ENCODE measurements around the gene LRRFIP1.

The LRRFIP1 gene

DNA sequence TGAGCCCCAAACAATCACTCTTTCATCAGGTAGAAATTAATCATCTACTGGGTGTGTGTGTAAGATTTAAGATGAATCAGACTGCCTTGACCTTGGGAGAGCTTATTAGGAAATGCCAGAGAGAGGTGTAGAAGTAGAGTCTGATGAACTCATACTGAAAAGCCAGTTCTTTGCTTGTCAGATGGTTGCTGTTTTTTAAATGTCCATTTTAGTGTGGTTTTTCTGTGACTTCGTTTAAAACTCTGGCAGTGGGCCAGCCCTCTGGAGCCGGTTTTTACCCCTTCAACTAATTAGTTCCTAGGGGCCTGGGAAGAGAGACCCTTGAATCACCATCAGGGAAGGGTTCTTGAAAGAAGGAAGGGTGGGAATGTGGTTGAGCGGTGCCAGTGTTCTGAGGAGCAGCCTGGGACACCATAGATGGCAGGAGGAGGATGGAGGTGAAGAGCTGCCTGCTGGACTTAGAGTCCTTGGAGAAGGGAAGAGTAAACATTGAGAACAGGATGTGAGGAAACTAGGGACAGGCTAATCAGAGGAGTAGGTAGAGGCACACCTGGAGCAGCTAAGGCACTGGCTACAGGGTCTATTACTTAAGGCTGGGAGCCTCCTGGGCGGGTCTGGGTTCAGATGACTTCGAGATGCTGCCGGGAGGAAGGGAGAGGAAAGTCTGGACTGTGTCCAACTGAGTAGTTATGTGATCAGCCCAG lies 66.1 kb downstream of the LRRFIP1 start:
- Histone ChIP-seq H4K20me1 (ENCODE audit: insufficient read depth, low read length) (peaks cover 41% of the 10 kb centered on the region), H3K4me2 (ENCODE audit: insufficient read depth, low read length) (peak overlapping the region; percentile 87), H3K9me3 (ENCODE audit: insufficient read depth, low read length, severe bottlenecking) (no peaks in the 10 kb centered on the region), H3K4me1 (ENCODE audit: insufficient read depth, low read length) (peaks cover 71% of the 10 kb centered on the region), H2AFZ (ENCODE audit: low read depth, low read length) (no peak overlapping the region), H3K9ac (ENCODE audit: low read depth, low read length) (peak overlapping the region; percentile 92), H3K36me3 (ENCODE audit: insufficient read depth, low read length) (no peaks in the 10 kb centered on the region; the same call in 1 of the 2 replicates), H3K27ac (ENCODE audit: low read length) (peak overlapping the region; percentile 81), H3K4me3 (ENCODE audit: low read depth in 1 of 2, low read length in 2 of 2) (peak overlapping the region; percentile 91 to 97), H3K79me2 (ENCODE audit: insufficient read depth, low read length) (peaks cover 62% of the 10 kb centered on the region), H3K27me3 (ENCODE audit: insufficient read depth, low read length, poor library complexity) (no peaks in the 10 kb centered on the region)
- DNase-seq (no peak), ATAC-seq (ENCODE audit: insufficient read depth, low read depth) (no peak)
- TF ChIP-seq, protein P1, sequence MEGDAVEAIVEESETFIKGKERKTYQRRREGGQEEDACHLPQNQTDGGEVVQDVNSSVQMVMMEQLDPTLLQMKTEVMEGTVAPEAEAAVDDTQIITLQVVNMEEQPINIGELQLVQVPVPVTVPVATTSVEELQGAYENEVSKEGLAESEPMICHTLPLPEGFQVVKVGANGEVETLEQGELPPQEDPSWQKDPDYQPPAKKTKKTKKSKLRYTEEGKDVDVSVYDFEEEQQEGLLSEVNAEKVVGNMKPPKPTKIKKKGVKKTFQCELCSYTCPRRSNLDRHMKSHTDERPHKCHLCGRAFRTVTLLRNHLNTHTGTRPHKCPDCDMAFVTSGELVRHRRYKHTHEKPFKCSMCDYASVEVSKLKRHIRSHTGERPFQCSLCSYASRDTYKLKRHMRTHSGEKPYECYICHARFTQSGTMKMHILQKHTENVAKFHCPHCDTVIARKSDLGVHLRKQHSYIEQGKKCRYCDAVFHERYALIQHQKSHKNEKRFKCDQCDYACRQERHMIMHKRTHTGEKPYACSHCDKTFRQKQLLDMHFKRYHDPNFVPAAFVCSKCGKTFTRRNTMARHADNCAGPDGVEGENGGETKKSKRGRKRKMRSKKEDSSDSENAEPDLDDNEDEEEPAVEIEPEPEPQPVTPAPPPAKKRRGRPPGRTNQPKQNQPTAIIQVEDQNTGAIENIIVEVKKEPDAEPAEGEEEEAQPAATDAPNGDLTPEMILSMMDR (IDR thresholded peaks at IDR 0.05; ENCODE audit: borderline replicate concordance, extremely low read depth, low read length, poor library complexity, severe bottlenecking): no peak
- TF ChIP-seq EZH2 (IDR thresholded peaks at IDR 0.05; ENCODE audit: borderline replicate concordance, low read depth, low read length, severe bottlenecking): no peak

DNA sequence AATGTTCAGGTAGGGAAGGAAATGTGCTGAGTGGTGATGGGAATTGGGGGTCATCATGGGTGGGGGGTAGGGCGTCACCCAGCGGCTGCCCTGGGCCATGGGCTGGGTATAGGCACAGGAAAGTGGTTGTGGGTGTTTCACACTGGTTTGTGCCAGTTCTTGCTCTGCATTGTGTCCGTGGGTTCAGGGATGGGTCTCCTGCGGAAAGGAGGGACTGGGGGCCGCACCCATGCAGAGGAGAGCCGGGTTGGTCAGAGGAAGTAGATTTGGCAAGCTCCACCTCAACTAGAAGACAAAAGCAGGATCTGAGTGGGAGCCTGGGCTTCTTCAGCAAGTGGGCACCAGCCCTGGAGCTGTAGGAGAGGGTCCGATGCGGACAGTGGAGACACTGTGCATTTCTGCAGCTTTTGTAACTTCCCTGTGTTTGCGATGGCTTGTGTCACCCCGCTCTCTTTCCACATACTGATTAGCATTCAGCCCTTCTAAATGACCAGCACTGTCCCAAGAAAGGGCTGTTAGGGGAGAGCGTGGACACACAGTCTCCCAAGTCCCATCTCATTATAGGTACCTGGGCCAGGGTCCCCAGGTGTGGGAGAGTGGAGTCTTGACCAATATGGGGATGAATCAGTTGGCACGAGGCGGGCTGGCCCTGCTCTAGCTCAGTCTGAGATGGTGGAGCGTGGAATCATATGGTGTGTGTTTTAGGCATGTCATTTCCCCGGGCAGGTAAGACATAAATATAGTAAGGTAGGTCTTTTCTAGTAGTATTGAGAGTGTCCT lies 67.2 kb downstream of the LRRFIP1 start:
- Histone ChIP-seq H3K27me3 (ENCODE audit: insufficient read depth, low read length, poor library complexity) (no peaks in the 10 kb centered on the region), H3K4me2 (ENCODE audit: insufficient read depth, low read length) (peak overlapping the region; percentile 87), H2AFZ (ENCODE audit: low read depth, low read length) (no peak overlapping the region), H3K4me1 (ENCODE audit: insufficient read depth, low read length) (peaks cover 64% of the 10 kb centered on the region), H3K4me3 (ENCODE audit: low read depth in 1 of 2, low read length in 2 of 2) (peak overlapping the region in 1 of 2 experiments; percentile 97; a peak in 2 of 4 replicates), H3K79me2 (ENCODE audit: insufficient read depth, low read length) (peaks cover 71% of the 10 kb centered on the region), H3K27ac (ENCODE audit: low read length) (peak overlapping the region; percentile 81), H3K9ac (ENCODE audit: low read depth, low read length) (peak overlapping the region; percentile 92), H4K20me1 (ENCODE audit: insufficient read depth, low read length) (peaks cover 47% of the 10 kb centered on the region), H3K9me3 (ENCODE audit: insufficient read depth, low read length, severe bottlenecking) (no peaks in the 10 kb centered on the region), H3K36me3 (ENCODE audit: insufficient read depth, low read length) (no peaks in the 10 kb centered on the region; the same call in 1 of the 2 replicates)
- ATAC-seq (ENCODE audit: insufficient read depth, low read depth) (peak; percentile 2; the same call in 1 of the 3 replicates), DNase-seq (no peak)
- no peak for TF ChIP-seq EZH2 (IDR thresholded peaks at IDR 0.05; ENCODE audit: borderline replicate concordance, low read depth, low read length, severe bottlenecking)

- no peak for TF ChIP-seq EZH2 (IDR thresholded peaks at IDR 0.05; ENCODE audit: borderline replicate concordance, low read depth, low read length, severe bottlenecking)
- TF ChIP-seq, protein P1 (IDR thresholded peaks at IDR 0.05; ENCODE audit: borderline replicate concordance, extremely low read depth, low read length, poor library complexity, severe bottlenecking): no peak
- H3K36me3 ChIP-seq (ENCODE audit: insufficient read depth, low read length): no peaks in the 10 kb centered on the region; the same call in 1 of the 2 replicates
- no peaks in the 10 kb centered on the region for H3K9me3 ChIP-seq (ENCODE audit: insufficient read depth, low read length, severe bottlenecking)
- peaks cover 54% of the 10 kb centered on the region for H4K20me1 ChIP-seq (ENCODE audit: insufficient read depth, low read length)
- DNase-seq (peak; percentile 56), ATAC-seq (ENCODE audit: insufficient read depth, low read depth) (peak; percentile 54)
- no peaks in the 10 kb centered on the region for H3K27me3 ChIP-seq (ENCODE audit: insufficient read depth, low read length, poor library complexity)
- H3K4me2 ChIP-seq (ENCODE audit: insufficient read depth, low read length): peak overlapping the region; percentile 87
- peaks cover 78% of the 10 kb centered on the region for H3K79me2 ChIP-seq (ENCODE audit: insufficient read depth, low read length)
- peaks cover 59% of the 10 kb centered on the region for H3K4me1 ChIP-seq (ENCODE audit: insufficient read depth, low read length)
- H3K27ac ChIP-seq (ENCODE audit: low read length): peak overlapping the region; percentile 81
- peak overlapping the region; percentile 11 for H2AFZ ChIP-seq (ENCODE audit: low read depth, low read length)
- H3K9ac ChIP-seq (ENCODE audit: low read depth, low read length): peak overlapping the region; percentile 92
- peak overlapping the region in 1 of 2 experiments; percentile 97; a peak in 2 of 4 replicates for H3K4me3 ChIP-seq (ENCODE audit: low read depth in 1 of 2, low read length in 2 of 2)
These were observed 67.9 kb downstream of the LRRFIP1 start for GRCh38 chr2:237695201-237695780.
